Fibroblast of the aortic adventitia (primary cell): Measurements from ENCODE around the gene TBCA. TPM values are rescaled to one million over a fixed set of nuclear protein-coding genes. Genes with fewer than 3 reads are reported as not detected.

Experiments used
- DNase-seq: peaks from one replicate; pipeline ENCODE4 v3.0.0-alpha.2; 2010; ENCODE audit warnings: low read depth
- H3K4me3 ChIP-seq: 2 replicates; pipeline ENCODE4 v1.5.1; 2011; ENCODE audit warnings: low read depth, mild to moderate bottlenecking, control low read depth, low read length, moderate library complexity
- CTCF ChIP-seq: IDR thresholded peaks from 2 replicates; pipeline ENCODE4 v1.5.1; 2011; ENCODE audit warnings: mild to moderate bottlenecking, low read length, control low read depth, inconsistent platforms; ENCODE audit not compliant: insufficient read depth
- total RNA-seq: library from RNA; depleted of rRNA; stranded (reverse); fragments of >200 nt; gene quantifications from 2 replicates; pipeline ENCODE4 v1.2.3, GENCODE V29; 2012; ENCODE audit warnings: low replicate concordance

TBCA gene
- 147 and 344 TPM in 2 replicates for total RNA-seq

- DNase-seq: peak; percentile 92
- H3K4me3 ChIP-seq: peak within 1 kb of the TSS; percentile 90
- TF ChIP-seq CTCF: peak; percentile 26
These were observed at the start of gene TBCA for GRCh38 chr5:77775790-77776553. Gene TBCA, minus strand, starts transcription at chr5:77776339. Its CDS starts 82 bp downstream, at chr5:77776257.

- no peak overlapping the region for H3K4me3 ChIP-seq
- TF ChIP-seq CTCF: no peak
- no peak for DNase-seq
These were observed 48.8 kb upstream of the TBCA start for GRCh38 chr5:77824981-77825380.

GRCh38 chr5:77816686-77817085, 40.5 kb upstream of the TBCA start:
- TF ChIP-seq CTCF: no peak
- no peak for DNase-seq
- H3K4me3 ChIP-seq: no peak overlapping the region

GRCh38 chr5:77812926-77813589, 36.9 kb upstream of the TBCA start:
- no peak for DNase-seq
- H3K4me3 ChIP-seq: no peak overlapping the region
- TF ChIP-seq CTCF: no peak

GRCh38 chr5:77806213-77806843, 30.2 kb upstream of the TBCA start:
- peak; percentile 4 for DNase-seq
- TF ChIP-seq CTCF: no peak
- H3K4me3 ChIP-seq: no peak overlapping the region

- no peak for TF ChIP-seq CTCF
- DNase-seq: no peak
- H3K4me3 ChIP-seq: no peak overlapping the region
These were observed 22.3 kb upstream of the TBCA start for GRCh38 chr5:77798456-77798855.
